K562 (cell line): ENCODE measurements around the gene CCNL1. TPM values are rescaled to one million over a fixed set of nuclear protein-coding genes. Genes with fewer than 3 reads are reported as not detected.

Experiments used
- EGR1 ChIP-seq: fragments of 450-650 bp; conservative IDR thresholded peaks from 2 replicates; pipeline ENCODE4 v1.6.1; 2017; ENCODE audit warnings: mild to moderate bottlenecking
- GTF2B ChIP-seq: IDR thresholded peaks from 2 replicates; pipeline ENCODE4 v1.6.1; 2011; ENCODE audit not compliant: insufficient read length; ENCODE audit errors: extremely low read depth
- IRF9 ChIP-seq: fragments of 450-650 bp; IDR thresholded peaks from 2 replicates; pipeline ENCODE4 v1.6.1; 2016; ENCODE audit warnings: missing biosample characterization, missing genetic modification characterization
- MLLT1 ChIP-seq, 2 experiments: fragments of 450-650 bp; IDR thresholded peaks; 2 replicates each; pipeline ENCODE4 v1.6.1; 2016
- PHF8 ChIP-seq: fragments of 200-600 bp; sonication (generic); IDR thresholded peaks from 2 replicates; pipeline ENCODE4 v1.6.1; 2012; ENCODE audit warnings: mixed run types, mild to moderate bottlenecking, inconsistent platforms, low read length, moderate library complexity, borderline replicate concordance
- PTBP1 ChIP-seq: fragments of 200-400 bp; formaldehyde crosslinking; IDR thresholded peaks from 2 replicates; pipeline ENCODE4 v1.6.1; 2017; ENCODE audit warnings: low read depth, low read length
- SETDB1 ChIP-seq: IDR thresholded peaks from one replicate; pipeline ENCODE4 v1.6.1; 2012; ENCODE audit warnings: low read length, control low read depth, inconsistent platforms
- SFPQ ChIP-seq: fragments of 200-400 bp; formaldehyde crosslinking; IDR thresholded peaks from 2 replicates; pipeline ENCODE4 v1.6.1; 2017; ENCODE audit warnings: mild to moderate bottlenecking, low read depth, low read length, moderate library complexity
- SRSF9 ChIP-seq: fragments of 200-400 bp; formaldehyde crosslinking; IDR thresholded peaks from 2 replicates; pipeline ENCODE4 v1.6.1; 2017; ENCODE audit warnings: low read depth, low read length, borderline replicate concordance
- TAF1 ChIP-seq: IDR thresholded peaks from 2 replicates; pipeline ENCODE4 v1.6.1; 2011; ENCODE audit warnings: mild to moderate bottlenecking, low read length, moderate library complexity; ENCODE audit not compliant: insufficient read depth, control insufficient read depth, severe bottlenecking; ENCODE audit errors: extremely low read depth
- TEAD2 ChIP-seq: fragments of 450-650 bp; IDR thresholded peaks from 2 replicates; pipeline ENCODE4 v1.6.1; 2016; ENCODE audit warnings: missing genetic modification characterization, control low read depth, missing compliant biosample characterization
- TGIF2 ChIP-seq: sonication (generic); formaldehyde crosslinking; IDR thresholded peaks from 2 replicates; pipeline ENCODE4 v1.8.1; 2022; ENCODE audit warnings: mild to moderate bottlenecking, missing genetic modification reagents, moderate library complexity
- ZBTB11 ChIP-seq, 3 experiments: fragments of 200-800 bp in 1 of 3; fragments of 250-450 bp in 1 of 3; fragments of 450-650 bp in 1 of 3; sonication (Bioruptor Pico) in 1 of 3; sonication (Bioruptor generic) in 1 of 3; formaldehyde crosslinking in 1 of 3; IDR thresholded peaks; 2 replicates each; pipeline versions ENCODE4 v1.6.1 to v1.8.0; 2016 to 2022; ENCODE audit warnings: mild to moderate bottlenecking in 2 of 3, missing genetic modification characterization in 2 of 3, missing compliant biosample characterization in 1 of 3, moderate library complexity in 1 of 3
- ZC3H4 ChIP-seq: sonication (generic); formaldehyde crosslinking; IDR thresholded peaks from 2 replicates; pipeline ENCODE4 v1.9.0; 2021; ENCODE audit warnings: missing genetic modification reagents, borderline replicate concordance
- ZKSCAN8 ChIP-seq: fragments of 200-800 bp; sonication (Bioruptor generic); IDR thresholded peaks from 2 replicates; pipeline ENCODE4 v1.6.1; 2016; ENCODE audit warnings: missing genetic modification characterization, missing compliant biosample characterization
- ZNF212 ChIP-seq: fragments of 450-650 bp; formaldehyde crosslinking; IDR thresholded peaks from 2 replicates; pipeline ENCODE4 v1.4.0; 2020; ENCODE audit warnings: mild to moderate bottlenecking
- ZNF354B ChIP-seq: fragments of 250-450 bp; sonication (Bioruptor Pico); IDR thresholded peaks from 2 replicates; pipeline ENCODE4 v1.4.0; 2020
- ZZZ3 ChIP-seq: fragments of 450-650 bp; IDR thresholded peaks from 2 replicates; pipeline ENCODE4 v1.6.1; 2016; ENCODE audit warnings: antibody characterized with exemption, mild to moderate bottlenecking, moderate library complexity
- polyA plus RNA-seq, 8 experiments: library from polyadenylated mRNA; depleted of rRNA in 4 of 8; stranded (reverse) in 5 of 8; unstranded in 3 of 8; fragments of >200 nt; fragmentation: Nextera tagmentation in 2 of 8; fragmentation: Illumina TruSeq in 1 of 8; extraction: Ambion mirVana in 2 of 8; extraction: Trizol in 1 of 8; gene quantifications; 2 replicates each; pipeline versions ENCODE4 v1.2.1 to v1.2.3, GENCODE V29; 2011 to 2014; ENCODE audit warnings: inconsistent platforms in 1 of 8, missing spikeins in 1 of 8
- total RNA-seq, 7 experiments: library from RNA; depleted of rRNA in 6 of 7; stranded (reverse); fragments of >200 nt in 6 of 7; fragmentation: Illumina TruSeq in 2 of 7; extraction: Trizol in 2 of 7; gene quantifications; 2 replicates each; pipeline versions ENCODE4 v1.2.1 to v1.2.3, GENCODE V29; 2011 to 2021; ENCODE audit warnings: low replicate concordance in 1 of 7

Gene CCNL1
- total and polyA plus RNA-seq, 9 of the 15 experiments (the other 6 are each of a cell fraction or from before 2014, with no cell fraction given), result 16.1 to 186 (median 132) TPM

- TF ChIP-seq ZKSCAN8 (no peak), GTF2B (no peak), ZC3H4 (CRISPR knock-in tag) (peak; percentile 67; the same call in 1 of the 2 replicates), MLLT1 (IDR thresholded peaks at IDR 0.05) (no peak), TGIF2 (CRISPR knock-in tag) (no peak), ZBTB11 (CRISPR knock-in tag; IDR thresholded peaks at IDR 0.05) (no peak), EGR1 (peak; percentile 49), ZZZ3 (no peak), IRF9 (no peak), SRSF9 (no peak), TEAD2 (tag) (no peak), ZNF212 (CRISPR knock-in tag) (no peak), PTBP1 (0 out of 2 replicates have a peak, but pooled peaks have one; percentile 9), PHF8 (no peak), TAF1 (peak; percentile 64), SFPQ (no peak), ZNF354B (CRISPR knock-in tag) (no peak), SETDB1 (no peak)
Measured at GRCh38 chr3:157159037-157159761, 748 bp downstream of the CCNL1 start (continued).
